ENCODE results near the gene SYNJ1. TPM values are rescaled to one million over a fixed set of nuclear protein-coding genes. Genes with fewer than 3 reads are reported as not detected.
"Not testable (repeated sequence)": the region's sequence is repeated elsewhere in the genome, so short reads cannot be mapped to it uniquely, and the experiment has no call there.

SYNJ1 gene
- total and polyA plus RNA-seq, 2 of the 4 experiments (the other 2 are of a cell fraction), result 3.6 to 4.6 TPM

DNA sequence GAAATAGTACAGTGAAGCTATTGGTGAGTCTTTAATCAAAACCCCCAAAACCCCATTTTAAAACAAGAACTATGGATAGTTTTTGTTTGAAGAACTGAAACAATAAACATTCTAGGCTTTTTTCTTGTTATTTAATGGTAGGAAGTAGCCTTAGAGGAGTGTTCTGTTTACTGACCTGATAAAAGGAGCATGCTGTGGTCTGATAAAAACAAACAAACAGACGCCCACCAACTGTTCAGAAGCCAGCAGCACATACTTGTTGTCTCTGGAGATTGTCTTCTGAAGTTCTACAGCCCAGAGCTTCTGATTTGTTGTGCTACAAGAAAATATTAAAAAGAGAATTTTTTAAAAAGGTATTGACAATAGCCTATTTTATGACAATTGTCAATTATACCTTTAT, 61.6 kb downstream of the SYNJ1 start:
- WGBS, 2 experiments (ENCODE audit: extremely low coverage in 2 of 2, insufficient read length in 1 of 2), result no CpG with 5 or more reads among the region's 1 CpG
- Histone ChIP-seq H4K5ac (ENCODE audit: low read depth, low read length) (no peak overlapping the region), H4K20me1 (ENCODE audit: insufficient read depth, low read length) (no peaks in the 10 kb centered on the region), H2BK20ac (ENCODE audit: low read depth, low read length) (no peak overlapping the region), H3K9me1 (ENCODE audit: insufficient read depth, low read length) (no peaks in the 10 kb centered on the region), H3K4me1 (ENCODE audit: control insufficient read depth, insufficient read depth, low read length) (no peaks in the 10 kb centered on the region), H3K9ac (ENCODE audit: low read depth, low read length) (no peak overlapping the region), H2AK5ac (ENCODE audit: low read depth, low read length) (no peak overlapping the region), H3K36me3 (ENCODE audit: control insufficient read depth, insufficient read depth, low read length) (peaks cover 12% of the 10 kb centered on the region), H2BK5ac (ENCODE audit: low read depth, low read length, poor library complexity, severe bottlenecking) (no peak overlapping the region), H3K27ac (ENCODE audit: insufficient read depth, low read length) (no peak overlapping the region), H3K9me3 (ENCODE audit: control insufficient read depth, insufficient read depth, low read length) (peaks cover 5% of the 10 kb centered on the region), H3K14ac (replicated peaks; ENCODE audit: low read depth, low read length) (no peak overlapping the region), H3K4me2 (ENCODE audit: low read depth, low read length) (no peak overlapping the region), H3K23ac (ENCODE audit: low read depth, low read length) (no peak overlapping the region), H2BK120ac (ENCODE audit: low read depth, low read length) (no peak overlapping the region), H3K79me1 (ENCODE audit: low read depth in 1 of 2, low read length in 2 of 2) (no peaks in the 10 kb centered on the region), H2AFZ (replicated peaks; ENCODE audit: low read length, poor library complexity) (no peak overlapping the region), H2AK9ac (replicated peaks; ENCODE audit: low read depth, low read length, poor library complexity) (no peak overlapping the region), H3K4ac (ENCODE audit: low read depth, low read length) (no peak overlapping the region), H4K8ac (ENCODE audit: low read depth in 2 of 2, low read length in 2 of 2) (no peak overlapping the region), H3K18ac (ENCODE audit: low read depth, low read length) (no peak overlapping the region), H4K91ac (ENCODE audit: insufficient read depth, low read depth, low read length) (no peak overlapping the region), H2BK15ac (ENCODE audit: low read depth, low read length) (no peak overlapping the region), H3K4me3 (ENCODE audit: insufficient read depth, low read depth, low read length) (no peak overlapping the region), H3K56ac (ENCODE audit: extremely low read depth, insufficient read depth, low read length) (no peak overlapping the region), H3K27me3 (ENCODE audit: control insufficient read depth, insufficient read depth, low read length) (no peaks in the 10 kb centered on the region)
- in situ Hi-C loops (cut with MboI; ENCODE audit: low sequenced_read_pairs), result no loop called here
- ATAC-seq (ENCODE audit: low read depth) (no peak), DNase-seq (no peak)
- intact Hi-C loops (cut with micrococcal nuclease), result no loop called here
- CTCF ChIA-PET, result no interaction called here
- dilution Hi-C loops (cut with HindIII; ENCODE audit: low sequenced_read_pairs, unreplicated experiment), result no loop called here
- BruUV-seq (replicated peaks), result no TSS peak
- POLR2A ChIA-PET (ENCODE audit: unreplicated experiment), result no interaction called here
- TF ChIP-seq CEBPB (IDR thresholded peaks at IDR 0.05; ENCODE audit: low read depth, low read length), result no peak
- no peak for TF ChIP-seq RFX5 (IDR thresholded peaks at IDR 0.05; ENCODE audit: low read depth, low read length)
- TF ChIP-seq, protein P1, sequence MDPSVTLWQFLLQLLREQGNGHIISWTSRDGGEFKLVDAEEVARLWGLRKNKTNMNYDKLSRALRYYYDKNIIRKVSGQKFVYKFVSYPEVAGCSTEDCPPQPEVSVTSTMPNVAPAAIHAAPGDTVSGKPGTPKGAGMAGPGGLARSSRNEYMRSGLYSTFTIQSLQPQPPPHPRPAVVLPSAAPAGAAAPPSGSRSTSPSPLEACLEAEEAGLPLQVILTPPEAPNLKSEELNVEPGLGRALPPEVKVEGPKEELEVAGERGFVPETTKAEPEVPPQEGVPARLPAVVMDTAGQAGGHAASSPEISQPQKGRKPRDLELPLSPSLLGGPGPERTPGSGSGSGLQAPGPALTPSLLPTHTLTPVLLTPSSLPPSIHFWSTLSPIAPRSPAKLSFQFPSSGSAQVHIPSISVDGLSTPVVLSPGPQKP (IDR thresholded peaks at IDR 0.05; ENCODE audit: borderline replicate concordance, low read depth, low read length), result no peak
- no peak for TF ChIP-seq MAZ (IDR thresholded peaks at IDR 0.05; ENCODE audit: borderline replicate concordance, low read depth, low read length)
- no peak for TF ChIP-seq RCOR1 (IDR thresholded peaks at IDR 0.05; ENCODE audit: insufficient replicate concordance, low read length)

DNA sequence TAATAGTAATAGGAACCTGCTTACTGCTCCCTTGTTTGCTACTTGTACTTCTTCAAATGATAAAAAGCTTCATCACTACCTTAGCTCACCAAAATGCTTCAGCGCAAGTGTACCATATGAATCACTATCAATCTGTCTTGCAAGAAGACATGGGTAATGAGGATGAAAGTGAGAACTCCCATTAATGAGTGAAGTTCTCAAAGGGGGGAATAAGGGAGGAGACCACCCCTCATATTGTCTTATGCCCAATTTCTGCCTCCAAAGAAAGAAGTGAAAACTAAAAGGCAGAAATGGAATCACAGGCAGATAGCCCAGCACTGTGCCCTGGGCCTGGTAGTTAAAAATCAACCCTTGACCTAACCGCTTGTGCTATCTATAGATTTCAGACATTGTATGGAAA, 63.7 kb downstream of the SYNJ1 start:
- H4K5ac ChIP-seq (ENCODE audit: low read depth, low read length); H2BK120ac ChIP-seq (ENCODE audit: low read depth, low read length); H3K27me3 ChIP-seq (ENCODE audit: control insufficient read depth, insufficient read depth, low read length); H3K18ac ChIP-seq (ENCODE audit: low read depth, low read length); H3K9ac ChIP-seq (ENCODE audit: low read depth, low read length); H3K9me3 ChIP-seq (ENCODE audit: control insufficient read depth, insufficient read depth, low read length); dilution Hi-C loops (cut with HindIII; ENCODE audit: low sequenced_read_pairs, unreplicated experiment); H2BK5ac ChIP-seq (ENCODE audit: low read depth, low read length, poor library complexity, severe bottlenecking); H2AK5ac ChIP-seq (ENCODE audit: low read depth, low read length); H3K27ac ChIP-seq (ENCODE audit: insufficient read depth, low read length); H2AFZ ChIP-seq (replicated peaks; ENCODE audit: low read length, poor library complexity); H3K4me1 ChIP-seq (ENCODE audit: control insufficient read depth, insufficient read depth, low read length); in situ Hi-C loops (cut with MboI; ENCODE audit: low sequenced_read_pairs); H2BK20ac ChIP-seq (ENCODE audit: low read depth, low read length); CTCF ChIA-PET; H3K56ac ChIP-seq (ENCODE audit: extremely low read depth, insufficient read depth, low read length); H2AK9ac ChIP-seq (replicated peaks; ENCODE audit: low read depth, low read length, poor library complexity); H2BK15ac ChIP-seq (ENCODE audit: low read depth, low read length); ATAC-seq (ENCODE audit: low read depth); POLR2A ChIA-PET (ENCODE audit: unreplicated experiment); BruUV-seq (replicated peaks); H3K23ac ChIP-seq (ENCODE audit: low read depth, low read length); H3K9me1 ChIP-seq (ENCODE audit: insufficient read depth, low read length); DNase-seq; H3K4me3 ChIP-seq (ENCODE audit: insufficient read depth, low read depth, low read length); H4K20me1 ChIP-seq (ENCODE audit: insufficient read depth, low read length); H4K8ac ChIP-seq (ENCODE audit: low read depth in 2 of 2, low read length in 2 of 2); H4K91ac ChIP-seq (ENCODE audit: insufficient read depth, low read depth, low read length); H3K79me1 ChIP-seq (ENCODE audit: low read depth in 1 of 2, low read length in 2 of 2); intact Hi-C loops (cut with micrococcal nuclease); H3K14ac ChIP-seq (replicated peaks; ENCODE audit: low read depth, low read length); H3K4me2 ChIP-seq (ENCODE audit: low read depth, low read length); H3K4ac ChIP-seq (ENCODE audit: low read depth, low read length): not testable (repeated sequence)
- peaks cover 12% of the 10 kb centered on the region for H3K36me3 ChIP-seq (ENCODE audit: control insufficient read depth, insufficient read depth, low read length)
- no CpG with 5 or more reads among the region's 2 CpGs for WGBS, 2 experiments (ENCODE audit: extremely low coverage in 2 of 2, insufficient read length in 1 of 2)
